C4-2B (cell line): Measurements from ENCODE around the gene HIPK3.

Experiments used
- ZFX ChIP-seq: fragments of 450-650 bp; IDR thresholded peaks from 2 replicates; pipeline ENCODE4 v1.6.1; 2017
- TF ChIP-seq, protein P1 (sequence below): fragments of 450-650 bp; conservative IDR thresholded peaks from 2 replicates; pipeline ENCODE4 v1.5.1; 2017; ENCODE audit warnings: mild to moderate bottlenecking

DNA sequence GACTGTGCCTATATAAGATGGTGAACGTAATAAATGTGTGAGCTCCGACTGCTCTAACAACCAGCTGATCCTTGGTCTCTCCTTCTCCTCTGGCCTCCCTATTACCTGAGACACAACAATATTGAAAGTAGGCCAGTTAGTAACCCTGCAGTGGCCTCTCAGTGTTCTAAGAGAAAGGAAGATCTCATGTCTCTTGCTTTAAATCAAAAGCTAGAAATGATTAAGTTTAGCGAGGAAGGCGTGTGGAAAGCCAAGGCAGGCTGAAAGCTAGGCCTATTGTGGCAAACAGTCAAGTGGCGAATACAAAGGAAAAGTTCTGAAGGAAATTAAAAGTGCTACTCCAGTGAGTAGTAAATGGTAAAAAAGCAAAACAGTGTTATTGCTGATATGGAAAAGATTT, 39.5 kb downstream of the HIPK3 start:
- TF ChIP-seq, protein P1, sequence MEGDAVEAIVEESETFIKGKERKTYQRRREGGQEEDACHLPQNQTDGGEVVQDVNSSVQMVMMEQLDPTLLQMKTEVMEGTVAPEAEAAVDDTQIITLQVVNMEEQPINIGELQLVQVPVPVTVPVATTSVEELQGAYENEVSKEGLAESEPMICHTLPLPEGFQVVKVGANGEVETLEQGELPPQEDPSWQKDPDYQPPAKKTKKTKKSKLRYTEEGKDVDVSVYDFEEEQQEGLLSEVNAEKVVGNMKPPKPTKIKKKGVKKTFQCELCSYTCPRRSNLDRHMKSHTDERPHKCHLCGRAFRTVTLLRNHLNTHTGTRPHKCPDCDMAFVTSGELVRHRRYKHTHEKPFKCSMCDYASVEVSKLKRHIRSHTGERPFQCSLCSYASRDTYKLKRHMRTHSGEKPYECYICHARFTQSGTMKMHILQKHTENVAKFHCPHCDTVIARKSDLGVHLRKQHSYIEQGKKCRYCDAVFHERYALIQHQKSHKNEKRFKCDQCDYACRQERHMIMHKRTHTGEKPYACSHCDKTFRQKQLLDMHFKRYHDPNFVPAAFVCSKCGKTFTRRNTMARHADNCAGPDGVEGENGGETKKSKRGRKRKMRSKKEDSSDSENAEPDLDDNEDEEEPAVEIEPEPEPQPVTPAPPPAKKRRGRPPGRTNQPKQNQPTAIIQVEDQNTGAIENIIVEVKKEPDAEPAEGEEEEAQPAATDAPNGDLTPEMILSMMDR = no peak
- no peak for TF ChIP-seq ZFX
